GM21737 (cell line): ENCODE data around the gene NR2F1-AS1.
"Not testable (repeated sequence)": the region's sequence is repeated elsewhere in the genome, so short reads cannot be mapped to it uniquely, and the experiment has no call there.

Experiments
- ATAC-seq: cut with Tn5 transposase; IDR thresholded peaks from one replicate; pipeline ENCODE4 v1.9.1; 2021; ENCODE audit warnings: mild to moderate bottlenecking, moderate library complexity; ENCODE audit not compliant: unreplicated experiment

Gene NR2F1-AS1

GRCh38 chr5:93577854-93578812, 2.9 kb downstream of the NR2F1-AS1 start:
- ATAC-seq: no peak

GRCh38 chr5:93576994-93577853, 3.8 kb downstream of the NR2F1-AS1 start:
- ATAC-seq: no peak

GRCh38 chr5:93575461-93576414, 5.3 kb downstream of the NR2F1-AS1 start:
- no peak for ATAC-seq

- ATAC-seq: no peak
These were observed 6.3 kb downstream of the NR2F1-AS1 start for GRCh38 chr5:93574491-93575305.

GRCh38 chr5:93573354-93574351, 7.4 kb downstream of the NR2F1-AS1 start:
- no peak for ATAC-seq

GRCh38 chr5:93572608-93573353, 8.2 kb downstream of the NR2F1-AS1 start:
- ATAC-seq: no peak

- ATAC-seq: no peak
These were observed 8.9 kb downstream of the NR2F1-AS1 start for GRCh38 chr5:93572101-93572607.

GRCh38 chr5:93571114-93571949, 9.7 kb downstream of the NR2F1-AS1 start:
- no peak for ATAC-seq

GRCh38 chr5:93570294-93571113, 10.5 kb downstream of the NR2F1-AS1 start:
- no peak for ATAC-seq

- ATAC-seq: no peak
These were observed 11.5 kb downstream of the NR2F1-AS1 start for GRCh38 chr5:93569300-93570160.

- no peak for ATAC-seq
These were observed 13.6 kb downstream of the NR2F1-AS1 start for GRCh38 chr5:93567424-93567823.

- ATAC-seq: no peak
These were observed 14.9 kb downstream of the NR2F1-AS1 start for GRCh38 chr5:93566091-93566490.

- no peak for ATAC-seq
These were observed 23.9 kb downstream of the NR2F1-AS1 start for GRCh38 chr5:93557021-93557604.

- ATAC-seq: not testable (repeated sequence)
These were observed 31.4 kb downstream of the NR2F1-AS1 start for GRCh38 chr5:93549594-93549993.
